ENCODE data around the gene MAS1L.

MAS1L gene

GRCh38 chr6:29516108-29516507, 28.4 kb upstream of the MAS1L start:
- Histone ChIP-seq H3K9me3 (ENCODE audit: control insufficient read depth, insufficient read depth, low read length) (no peaks in the 10 kb centered on the region), H3K27me3 (ENCODE audit: control insufficient read depth, low read length) (peaks cover 6% of the 10 kb centered on the region; the same call in 1 of the 2 replicates), H3F3A (ENCODE audit: control insufficient read depth, insufficient read depth) (no peaks in the 10 kb centered on the region), H3K4me3 (ENCODE audit: low read length) (no peak overlapping the region), H3K36me3 (ENCODE audit: control insufficient read depth, low read length) (no peaks in the 10 kb centered on the region), H4K20me1 (ENCODE audit: control insufficient read depth, insufficient read depth, low read depth, low read length) (no peaks in the 10 kb centered on the region), H3K79me2 (ENCODE audit: control insufficient read depth, low read length) (no peaks in the 10 kb centered on the region), H3K27ac (ENCODE audit: low read depth, low read length) (no peak overlapping the region), H3K4me1 (ENCODE audit: control insufficient read depth, low read length) (no peaks in the 10 kb centered on the region), H3K4me2 (ENCODE audit: low read length) (no peak overlapping the region), H3K9me2 (replicated peaks; ENCODE audit: control insufficient read depth, low read length) (no peaks in the 10 kb centered on the region)
- TF ChIP-seq CTCF (IDR thresholded peaks at IDR 0.05; ENCODE audit: low read depth, low read length, poor library complexity, severe bottlenecking) (no peak), EZH2phosphoT487 (IDR thresholded peaks at IDR 0.05; ENCODE audit: borderline replicate concordance, low read length) (no peak)

- no peak for TF ChIP-seq EZH2phosphoT487 (IDR thresholded peaks at IDR 0.05; ENCODE audit: borderline replicate concordance, low read length)
- no peak for TF ChIP-seq CTCF (IDR thresholded peaks at IDR 0.05; ENCODE audit: low read depth, low read length, poor library complexity, severe bottlenecking)
- Histone ChIP-seq H4K20me1 (ENCODE audit: control insufficient read depth, insufficient read depth, low read depth, low read length) (no peaks in the 10 kb centered on the region), H3F3A (ENCODE audit: control insufficient read depth, insufficient read depth) (no peaks in the 10 kb centered on the region), H3K4me2 (ENCODE audit: low read length) (no peak overlapping the region), H3K9me3 (ENCODE audit: control insufficient read depth, insufficient read depth, low read length) (no peaks in the 10 kb centered on the region), H3K27me3 (ENCODE audit: control insufficient read depth, low read length) (0 out of 2 replicates have a peak, but pooled peaks cover 2% of the 10 kb centered on the region), H3K9me2 (replicated peaks; ENCODE audit: control insufficient read depth, low read length) (no peaks in the 10 kb centered on the region), H3K36me3 (ENCODE audit: control insufficient read depth, low read length) (no peaks in the 10 kb centered on the region), H3K79me2 (ENCODE audit: control insufficient read depth, low read length) (no peaks in the 10 kb centered on the region), H3K4me1 (ENCODE audit: control insufficient read depth, low read length) (no peaks in the 10 kb centered on the region), H3K27ac (ENCODE audit: low read depth, low read length) (no peak overlapping the region), H3K4me3 (ENCODE audit: low read length) (no peak overlapping the region)
Measured at GRCh38 chr6:29510746-29511300, 23.1 kb upstream of the MAS1L start.

GRCh38 chr6:29510202-29510601, 22.4 kb upstream of the MAS1L start:
- H3K9me3 ChIP-seq (ENCODE audit: control insufficient read depth, insufficient read depth, low read length): no peaks in the 10 kb centered on the region
- 0 out of 2 replicates have a peak, but pooled peaks cover 2% of the 10 kb centered on the region for H3K27me3 ChIP-seq (ENCODE audit: control insufficient read depth, low read length)
- no peak overlapping the region for H3K4me2 ChIP-seq (ENCODE audit: low read length)
- H3K9me2 ChIP-seq (replicated peaks; ENCODE audit: control insufficient read depth, low read length): no peaks in the 10 kb centered on the region
- TF ChIP-seq EZH2phosphoT487 (IDR thresholded peaks at IDR 0.05; ENCODE audit: borderline replicate concordance, low read length) (no peak), CTCF (IDR thresholded peaks at IDR 0.05; ENCODE audit: low read depth, low read length, poor library complexity, severe bottlenecking) (no peak)
- H3K4me1 ChIP-seq (ENCODE audit: control insufficient read depth, low read length): no peaks in the 10 kb centered on the region
- H3K4me3 ChIP-seq (ENCODE audit: low read length): no peak overlapping the region
- H3K36me3 ChIP-seq (ENCODE audit: control insufficient read depth, low read length): no peaks in the 10 kb centered on the region
- H3K79me2 ChIP-seq (ENCODE audit: control insufficient read depth, low read length): no peaks in the 10 kb centered on the region
- no peaks in the 10 kb centered on the region for H4K20me1 ChIP-seq (ENCODE audit: control insufficient read depth, insufficient read depth, low read depth, low read length)
- no peaks in the 10 kb centered on the region for H3F3A ChIP-seq (ENCODE audit: control insufficient read depth, insufficient read depth)
- H3K27ac ChIP-seq (ENCODE audit: low read depth, low read length): no peak overlapping the region
